Measurements from ENCODE around the gene GANC.

The GANC gene

DNA sequence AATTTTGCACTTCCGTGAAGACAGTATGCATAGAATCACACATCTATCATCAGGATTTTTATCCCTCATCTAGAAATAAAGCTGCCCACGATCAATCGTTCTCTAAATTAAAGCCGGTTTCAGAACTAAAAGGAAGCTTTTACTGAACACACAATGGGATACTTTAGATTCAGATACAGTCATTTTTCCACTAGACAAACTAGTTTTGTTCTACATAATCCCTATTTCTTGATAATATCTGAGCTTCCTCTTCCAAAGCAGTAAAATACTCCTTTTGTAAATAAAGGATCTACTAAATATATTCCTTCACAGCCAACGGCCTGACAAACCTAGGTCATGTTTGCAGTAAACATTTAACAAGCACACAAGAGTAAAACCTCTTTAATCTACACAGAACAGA, 2.0 kb upstream of the GANC start:
- no peak for TF ChIP-seq ZNF274 (IDR thresholded peaks at IDR 0.05; ENCODE audit: low read depth, low read length)
- no peak for TF ChIP-seq SUZ12 (IDR thresholded peaks at IDR 0.05; ENCODE audit: extremely low read depth, insufficient read depth, insufficient read length)
- Histone ChIP-seq H3K9me3 (ENCODE audit: insufficient read depth, low read length) (no peaks in the 10 kb centered on the region), H3K4me3 (ENCODE audit: insufficient read length, low read depth) (no peak overlapping the region), H3K9ac (ENCODE audit: insufficient read length, low read depth) (no peak overlapping the region), H3K4me1 (ENCODE audit: insufficient read depth, insufficient read length) (no peaks in the 10 kb centered on the region), H3K27me3 (ENCODE audit: insufficient read depth, insufficient read length) (no peaks in the 10 kb centered on the region), H3K36me3 (ENCODE audit: insufficient read depth, insufficient read length, low read length) (peaks cover 31% of the 10 kb centered on the region)
- DNase-seq (ENCODE audit: low read depth, low spot score), result no peak

GRCh38 chr15:42273900-42274701, 1.1 kb downstream of the GANC start:
- H3K9ac ChIP-seq (ENCODE audit: insufficient read length, low read depth), result peak overlapping the region; percentile 97
- no peaks in the 10 kb centered on the region for H3K9me3 ChIP-seq (ENCODE audit: insufficient read depth, low read length)
- H3K4me3 ChIP-seq (ENCODE audit: insufficient read length, low read depth), result peak overlapping the region; percentile 84
- H3K27me3 ChIP-seq (ENCODE audit: insufficient read depth, insufficient read length), result no peaks in the 10 kb centered on the region
- TF ChIP-seq ZNF274 (IDR thresholded peaks at IDR 0.05; ENCODE audit: low read depth, low read length) (no peak), YY1 (IDR thresholded peaks at IDR 0.05; ENCODE audit: insufficient read depth, insufficient read length) (no peak), SUZ12 (IDR thresholded peaks at IDR 0.05; ENCODE audit: extremely low read depth, insufficient read depth, insufficient read length) (no peak)
- H3K4me1 ChIP-seq (ENCODE audit: insufficient read depth, insufficient read length), result no peaks in the 10 kb centered on the region
- no peak for DNase-seq (ENCODE audit: low read depth, low spot score)
- H3K36me3 ChIP-seq (ENCODE audit: insufficient read depth, insufficient read length, low read length), result peaks cover 10% of the 10 kb centered on the region

GRCh38 chr15:42274702-42274989, 1.6 kb downstream of the GANC start:
- Histone ChIP-seq H3K9ac (ENCODE audit: insufficient read length, low read depth) (peak overlapping the region; percentile 97), H3K9me3 (ENCODE audit: insufficient read depth, low read length) (no peaks in the 10 kb centered on the region), H3K27me3 (ENCODE audit: insufficient read depth, insufficient read length) (no peaks in the 10 kb centered on the region), H3K4me1 (ENCODE audit: insufficient read depth, insufficient read length) (no peaks in the 10 kb centered on the region), H3K4me3 (ENCODE audit: insufficient read length, low read depth) (peak overlapping the region; percentile 84), H3K36me3 (ENCODE audit: insufficient read depth, insufficient read length, low read length) (peaks cover 13% of the 10 kb centered on the region)
- TF ChIP-seq SUZ12 (IDR thresholded peaks at IDR 0.05; ENCODE audit: extremely low read depth, insufficient read depth, insufficient read length) (no peak), ZNF274 (IDR thresholded peaks at IDR 0.05; ENCODE audit: low read depth, low read length) (no peak), YY1 (IDR thresholded peaks at IDR 0.05; ENCODE audit: insufficient read depth, insufficient read length) (no peak)
- no peak for DNase-seq (ENCODE audit: low read depth, low spot score)

DNA sequence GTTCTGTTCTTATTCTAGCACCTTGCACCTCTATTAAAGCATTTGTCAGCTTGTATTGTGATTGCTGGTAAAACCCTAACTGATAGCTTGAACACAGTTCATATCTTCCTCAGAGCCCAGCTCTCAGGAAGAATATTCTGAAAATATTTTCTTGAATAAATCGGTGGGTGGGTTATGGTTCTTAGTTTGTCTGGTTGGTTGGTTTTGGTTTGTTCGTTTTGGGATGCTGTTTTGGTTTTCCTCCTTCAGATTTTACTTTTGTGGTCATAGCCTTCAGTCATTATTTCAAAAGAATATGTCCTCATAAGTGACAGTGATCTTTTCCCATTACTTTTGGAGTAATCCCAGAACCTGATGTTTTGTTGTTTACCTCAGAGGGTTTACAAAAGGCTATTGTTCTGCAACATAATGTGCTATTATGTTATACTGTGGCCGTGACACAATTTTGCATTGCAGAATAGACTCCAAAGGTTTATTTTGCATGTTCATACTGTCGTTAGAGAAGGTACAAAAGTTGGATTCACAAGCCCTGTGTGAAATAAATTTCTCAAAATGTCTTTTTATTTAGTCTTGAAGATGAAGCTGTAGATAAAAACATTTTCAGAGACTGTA, 2.9 kb downstream of the GANC start:
- no peak for TF ChIP-seq SUZ12 (IDR thresholded peaks at IDR 0.05; ENCODE audit: extremely low read depth, insufficient read depth, insufficient read length)
- TF ChIP-seq YY1 (IDR thresholded peaks at IDR 0.05; ENCODE audit: insufficient read depth, insufficient read length), result no peak
- TF ChIP-seq ZNF274 (IDR thresholded peaks at IDR 0.05; ENCODE audit: low read depth, low read length), result no peak
- H3K36me3 ChIP-seq (ENCODE audit: insufficient read depth, insufficient read length, low read length), result peaks cover 12% of the 10 kb centered on the region
- H3K27me3 ChIP-seq (ENCODE audit: insufficient read depth, insufficient read length), result no peaks in the 10 kb centered on the region
- peak overlapping the region; percentile 5 for H3K9ac ChIP-seq (ENCODE audit: insufficient read length, low read depth)
- H3K4me1 ChIP-seq (ENCODE audit: insufficient read depth, insufficient read length), result no peaks in the 10 kb centered on the region
- no peaks in the 10 kb centered on the region for H3K9me3 ChIP-seq (ENCODE audit: insufficient read depth, low read length)
- no peak for DNase-seq (ENCODE audit: low read depth, low spot score)
- H3K4me3 ChIP-seq (ENCODE audit: insufficient read length, low read depth), result no peak overlapping the region

GRCh38 chr15:42276762-42277161, 3.8 kb downstream of the GANC start:
- no peak for DNase-seq (ENCODE audit: low read depth, low spot score)
- Histone ChIP-seq H3K9ac (ENCODE audit: insufficient read length, low read depth) (no peak overlapping the region), H3K27me3 (ENCODE audit: insufficient read depth, insufficient read length) (no peaks in the 10 kb centered on the region), H3K36me3 (ENCODE audit: insufficient read depth, insufficient read length, low read length) (peaks cover 13% of the 10 kb centered on the region), H3K4me1 (ENCODE audit: insufficient read depth, insufficient read length) (no peaks in the 10 kb centered on the region), H3K4me3 (ENCODE audit: insufficient read length, low read depth) (no peak overlapping the region), H3K9me3 (ENCODE audit: insufficient read depth, low read length) (no peaks in the 10 kb centered on the region)
- TF ChIP-seq SUZ12 (IDR thresholded peaks at IDR 0.05; ENCODE audit: extremely low read depth, insufficient read depth, insufficient read length) (no peak), YY1 (IDR thresholded peaks at IDR 0.05; ENCODE audit: insufficient read depth, insufficient read length) (no peak), ZNF274 (IDR thresholded peaks at IDR 0.05; ENCODE audit: low read depth, low read length) (no peak)

GRCh38 chr15:42279234-42279723, 6.3 kb downstream of the GANC start:
- Histone ChIP-seq H3K36me3 (ENCODE audit: insufficient read depth, insufficient read length, low read length) (peaks cover 20% of the 10 kb centered on the region), H3K4me3 (ENCODE audit: insufficient read length, low read depth) (no peak overlapping the region), H3K4me1 (ENCODE audit: insufficient read depth, insufficient read length) (no peaks in the 10 kb centered on the region), H3K9ac (ENCODE audit: insufficient read length, low read depth) (no peak overlapping the region), H3K9me3 (ENCODE audit: insufficient read depth, low read length) (no peaks in the 10 kb centered on the region), H3K27me3 (ENCODE audit: insufficient read depth, insufficient read length) (no peaks in the 10 kb centered on the region)
- DNase-seq (ENCODE audit: low read depth, low spot score), result no peak
- TF ChIP-seq SUZ12 (IDR thresholded peaks at IDR 0.05; ENCODE audit: extremely low read depth, insufficient read depth, insufficient read length), result no peak
- no peak for TF ChIP-seq ZNF274 (IDR thresholded peaks at IDR 0.05; ENCODE audit: low read depth, low read length)
- TF ChIP-seq YY1 (IDR thresholded peaks at IDR 0.05; ENCODE audit: insufficient read depth, insufficient read length), result no peak

GRCh38 chr15:42282344-42282743, 9.3 kb downstream of the GANC start:
- Histone ChIP-seq H3K36me3 (ENCODE audit: insufficient read depth, insufficient read length, low read length) (peaks cover 20% of the 10 kb centered on the region), H3K4me3 (ENCODE audit: insufficient read length, low read depth) (no peak overlapping the region), H3K9me3 (ENCODE audit: insufficient read depth, low read length) (no peaks in the 10 kb centered on the region), H3K27me3 (ENCODE audit: insufficient read depth, insufficient read length) (no peaks in the 10 kb centered on the region), H3K9ac (ENCODE audit: insufficient read length, low read depth) (no peak overlapping the region), H3K4me1 (ENCODE audit: insufficient read depth, insufficient read length) (no peaks in the 10 kb centered on the region)
- DNase-seq (ENCODE audit: low read depth, low spot score), result no peak
- TF ChIP-seq ZNF274 (IDR thresholded peaks at IDR 0.05; ENCODE audit: low read depth, low read length), result no peak
- no peak for TF ChIP-seq SUZ12 (IDR thresholded peaks at IDR 0.05; ENCODE audit: extremely low read depth, insufficient read depth, insufficient read length)
- TF ChIP-seq YY1 (IDR thresholded peaks at IDR 0.05; ENCODE audit: insufficient read depth, insufficient read length), result no peak
